DND-41 (cell line): ENCODE measurements around the gene CHD1L.

ENCODE experiments used
- ATAC-seq: fragments of 200-7000 bp; cut with Tn5 transposase; 3 replicates; pipeline ENCODE4 v1.9.1; 2021; ENCODE audit warnings: low read depth; ENCODE audit not compliant: insufficient read depth
- DNase-seq: peaks from one replicate; pipeline ENCODE4 v3.0.0-alpha.2; 2020
- H2AFZ ChIP-seq: 2 replicates; pipeline ENCODE4 v1.6.0; 2012; ENCODE audit warnings: low read depth, low read length
- H3K27ac ChIP-seq: 2 replicates; pipeline ENCODE4 v1.5.1; 2012; ENCODE audit warnings: low read length, inconsistent platforms
- H3K27me3 ChIP-seq: fragments of 200-600 bp; sonication (generic); 2 replicates; pipeline ENCODE4 v1.6.0; 2012; ENCODE audit warnings: low read length, mild to moderate bottlenecking, inconsistent platforms; ENCODE audit not compliant: insufficient read depth, poor library complexity
- H3K36me3 ChIP-seq: 2 replicates; pipeline ENCODE4 v1.5.1; 2012; ENCODE audit warnings: low read length, inconsistent platforms; ENCODE audit not compliant: insufficient read depth
- H3K4me1 ChIP-seq: 2 replicates; pipeline ENCODE4 v1.5.1; 2012; ENCODE audit warnings: mild to moderate bottlenecking, low read length; ENCODE audit not compliant: insufficient read depth
- H3K4me2 ChIP-seq: 2 replicates; pipeline ENCODE4 v1.6.0; 2012; ENCODE audit warnings: mild to moderate bottlenecking, moderate library complexity, low read length, inconsistent platforms; ENCODE audit not compliant: insufficient read depth
- H3K4me3 ChIP-seq, 2 experiments: fragments of 200-600 bp in 1 of 2; shearing (Covaris generic) in 1 of 2; 2 replicates each; pipeline ENCODE4 v1.5.1; 2012 to 2016; ENCODE audit warnings: inconsistent platforms in 2 of 2, low read length in 2 of 2, mild to moderate bottlenecking in 2 of 2, low read depth in 1 of 2, moderate library complexity in 1 of 2
- H3K79me2 ChIP-seq: 2 replicates; pipeline ENCODE4 v1.6.0; 2012; ENCODE audit warnings: low read length, inconsistent platforms; ENCODE audit not compliant: insufficient read depth
- H3K9ac ChIP-seq: 2 replicates; pipeline ENCODE4 v1.6.0; 2012; ENCODE audit warnings: low read depth, mild to moderate bottlenecking, inconsistent platforms, low read length, moderate library complexity
- H3K9me3 ChIP-seq: 2 replicates; pipeline ENCODE4 v1.5.1; 2012; ENCODE audit warnings: low read length, moderate library complexity, mild to moderate bottlenecking, inconsistent platforms; ENCODE audit not compliant: insufficient read depth, severe bottlenecking
- H4K20me1 ChIP-seq: 2 replicates; pipeline ENCODE4 v1.6.0; 2012; ENCODE audit warnings: low read length; ENCODE audit not compliant: insufficient read depth
- EZH2 ChIP-seq: IDR thresholded peaks from 3 replicates; pipeline ENCODE4 v1.6.1; 2012; ENCODE audit warnings: borderline replicate concordance, low read depth, mild to moderate bottlenecking, moderate library complexity, low read length, inconsistent platforms; ENCODE audit not compliant: severe bottlenecking
- TF ChIP-seq, protein P1 (sequence below): IDR thresholded peaks from 2 replicates; pipeline ENCODE4 v1.5.1; 2012; ENCODE audit warnings: borderline replicate concordance, low read length, moderate library complexity, mild to moderate bottlenecking; ENCODE audit not compliant: poor library complexity, severe bottlenecking; ENCODE audit errors: extremely low read depth

The CHD1L gene

DNA sequence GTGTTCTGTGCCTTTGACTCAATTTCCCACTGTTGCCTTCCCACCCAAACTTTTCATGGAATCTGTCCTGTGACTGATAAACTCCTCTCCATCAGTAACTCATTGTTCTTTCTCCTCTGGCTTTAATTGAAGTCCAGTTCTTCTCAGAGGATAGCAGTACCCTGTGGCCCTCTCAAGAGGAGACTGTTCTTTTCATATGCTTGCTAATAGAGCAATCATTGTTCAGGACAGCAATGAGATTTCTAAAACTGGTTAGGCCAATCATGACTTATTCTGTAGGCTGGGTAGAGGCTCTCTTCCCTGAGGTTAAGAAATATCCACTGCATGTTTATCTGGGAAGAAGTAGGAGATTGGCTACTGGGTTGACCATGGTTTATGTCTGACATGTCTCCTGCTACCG, 98.8 kb downstream of the CHD1L start:
- H3K9me3 ChIP-seq = no peaks in the 10 kb centered on the region
- no peak overlapping the region for H3K9ac ChIP-seq
- no peaks in the 10 kb centered on the region for H4K20me1 ChIP-seq
- peaks cover 7% of the 10 kb centered on the region for H3K27me3 ChIP-seq
- no peak overlapping the region for H2AFZ ChIP-seq
- no peaks in the 10 kb centered on the region for H3K79me2 ChIP-seq
- no peak overlapping the region for H3K4me2 ChIP-seq
- no peaks in the 10 kb centered on the region for H3K4me1 ChIP-seq
- ATAC-seq = no peak
- no peak for DNase-seq
- H3K4me3 ChIP-seq = no peak overlapping the region
- no peak for TF ChIP-seq EZH2
- TF ChIP-seq, protein P1, sequence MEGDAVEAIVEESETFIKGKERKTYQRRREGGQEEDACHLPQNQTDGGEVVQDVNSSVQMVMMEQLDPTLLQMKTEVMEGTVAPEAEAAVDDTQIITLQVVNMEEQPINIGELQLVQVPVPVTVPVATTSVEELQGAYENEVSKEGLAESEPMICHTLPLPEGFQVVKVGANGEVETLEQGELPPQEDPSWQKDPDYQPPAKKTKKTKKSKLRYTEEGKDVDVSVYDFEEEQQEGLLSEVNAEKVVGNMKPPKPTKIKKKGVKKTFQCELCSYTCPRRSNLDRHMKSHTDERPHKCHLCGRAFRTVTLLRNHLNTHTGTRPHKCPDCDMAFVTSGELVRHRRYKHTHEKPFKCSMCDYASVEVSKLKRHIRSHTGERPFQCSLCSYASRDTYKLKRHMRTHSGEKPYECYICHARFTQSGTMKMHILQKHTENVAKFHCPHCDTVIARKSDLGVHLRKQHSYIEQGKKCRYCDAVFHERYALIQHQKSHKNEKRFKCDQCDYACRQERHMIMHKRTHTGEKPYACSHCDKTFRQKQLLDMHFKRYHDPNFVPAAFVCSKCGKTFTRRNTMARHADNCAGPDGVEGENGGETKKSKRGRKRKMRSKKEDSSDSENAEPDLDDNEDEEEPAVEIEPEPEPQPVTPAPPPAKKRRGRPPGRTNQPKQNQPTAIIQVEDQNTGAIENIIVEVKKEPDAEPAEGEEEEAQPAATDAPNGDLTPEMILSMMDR = no peak
- no peaks in the 10 kb centered on the region for H3K36me3 ChIP-seq
- H3K27ac ChIP-seq = no peak overlapping the region
